Parathyroid adenoma (tissue), 2 donors: ENCODE results near the gene SRP68.

Source experiments
- H2AFZ ChIP-seq: fragments of 300-600 bp; sonication (generic); one replicate; pipeline ENCODE4 v1.7.0; 2017; ENCODE audit warnings: antibody characterized with exemption, mild to moderate bottlenecking
- H3K27ac ChIP-seq: fragments of 300-600 bp; sonication (generic); one replicate; pipeline ENCODE4 v1.7.0; 2017
- H3K27me3 ChIP-seq: fragments of 300-600 bp; sonication (generic); one replicate; pipeline ENCODE4 v1.7.0; 2017; ENCODE audit warnings: low read length; ENCODE audit not compliant: control insufficient read depth, insufficient read depth
- H3K36me3 ChIP-seq: fragments of 300-600 bp; sonication (generic); one replicate; pipeline ENCODE4 v1.7.0; 2017; ENCODE audit warnings: low read length; ENCODE audit not compliant: control insufficient read depth, insufficient read depth
- H3K4me1 ChIP-seq: fragments of 300-600 bp; sonication (generic); one replicate; pipeline ENCODE4 v1.7.0; 2017; ENCODE audit warnings: control low read depth
- H3K4me2 ChIP-seq: fragments of 300-600 bp; sonication (generic); one replicate; pipeline ENCODE4 v1.7.0; 2017; ENCODE audit warnings: low read length
- H3K4me3 ChIP-seq: fragments of 300-600 bp; sonication (generic); one replicate; pipeline ENCODE4 v1.7.0; 2017; ENCODE audit warnings: low read depth, low read length
- H3K79me2 ChIP-seq: fragments of 300-600 bp; sonication (generic); one replicate; pipeline ENCODE4 v1.7.0; 2017; ENCODE audit warnings: control low read depth
- H3K9ac ChIP-seq: fragments of 300-600 bp; sonication (generic); one replicate; pipeline ENCODE4 v1.7.0; 2017; ENCODE audit warnings: mild to moderate bottlenecking
- H3K9me3 ChIP-seq: fragments of 300-600 bp; sonication (generic); one replicate; pipeline ENCODE4 v1.7.0; 2017; ENCODE audit warnings: low read length; ENCODE audit not compliant: control insufficient read depth
- TF ChIP-seq, protein P1 (sequence below): fragments of 300-600 bp; sonication (generic); IDR thresholded peaks from one replicate; pipeline ENCODE4 v1.7.0; 2017; ENCODE audit warnings: antibody characterized with exemption, mild to moderate bottlenecking
- donor health status: primary hyperparathyroidism.

The SRP68 gene

GRCh38 chr17:76090517-76091129, 18.3 kb upstream of the SRP68 start:
- no peak overlapping the region for H3K4me3 ChIP-seq
- no peaks in the 10 kb centered on the region for H3K4me1 ChIP-seq
- no peaks in the 10 kb centered on the region for H3K27me3 ChIP-seq
- no peaks in the 10 kb centered on the region for H3K79me2 ChIP-seq
- no peaks in the 10 kb centered on the region for H3K9me3 ChIP-seq
- H3K36me3 ChIP-seq, result no peaks in the 10 kb centered on the region
- H3K4me2 ChIP-seq, result no peak overlapping the region
- TF ChIP-seq, protein P1, sequence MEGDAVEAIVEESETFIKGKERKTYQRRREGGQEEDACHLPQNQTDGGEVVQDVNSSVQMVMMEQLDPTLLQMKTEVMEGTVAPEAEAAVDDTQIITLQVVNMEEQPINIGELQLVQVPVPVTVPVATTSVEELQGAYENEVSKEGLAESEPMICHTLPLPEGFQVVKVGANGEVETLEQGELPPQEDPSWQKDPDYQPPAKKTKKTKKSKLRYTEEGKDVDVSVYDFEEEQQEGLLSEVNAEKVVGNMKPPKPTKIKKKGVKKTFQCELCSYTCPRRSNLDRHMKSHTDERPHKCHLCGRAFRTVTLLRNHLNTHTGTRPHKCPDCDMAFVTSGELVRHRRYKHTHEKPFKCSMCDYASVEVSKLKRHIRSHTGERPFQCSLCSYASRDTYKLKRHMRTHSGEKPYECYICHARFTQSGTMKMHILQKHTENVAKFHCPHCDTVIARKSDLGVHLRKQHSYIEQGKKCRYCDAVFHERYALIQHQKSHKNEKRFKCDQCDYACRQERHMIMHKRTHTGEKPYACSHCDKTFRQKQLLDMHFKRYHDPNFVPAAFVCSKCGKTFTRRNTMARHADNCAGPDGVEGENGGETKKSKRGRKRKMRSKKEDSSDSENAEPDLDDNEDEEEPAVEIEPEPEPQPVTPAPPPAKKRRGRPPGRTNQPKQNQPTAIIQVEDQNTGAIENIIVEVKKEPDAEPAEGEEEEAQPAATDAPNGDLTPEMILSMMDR, result no peak
- H3K27ac ChIP-seq, result no peak overlapping the region
- no peak overlapping the region for H2AFZ ChIP-seq
- H3K9ac ChIP-seq, result no peak overlapping the region

DNA sequence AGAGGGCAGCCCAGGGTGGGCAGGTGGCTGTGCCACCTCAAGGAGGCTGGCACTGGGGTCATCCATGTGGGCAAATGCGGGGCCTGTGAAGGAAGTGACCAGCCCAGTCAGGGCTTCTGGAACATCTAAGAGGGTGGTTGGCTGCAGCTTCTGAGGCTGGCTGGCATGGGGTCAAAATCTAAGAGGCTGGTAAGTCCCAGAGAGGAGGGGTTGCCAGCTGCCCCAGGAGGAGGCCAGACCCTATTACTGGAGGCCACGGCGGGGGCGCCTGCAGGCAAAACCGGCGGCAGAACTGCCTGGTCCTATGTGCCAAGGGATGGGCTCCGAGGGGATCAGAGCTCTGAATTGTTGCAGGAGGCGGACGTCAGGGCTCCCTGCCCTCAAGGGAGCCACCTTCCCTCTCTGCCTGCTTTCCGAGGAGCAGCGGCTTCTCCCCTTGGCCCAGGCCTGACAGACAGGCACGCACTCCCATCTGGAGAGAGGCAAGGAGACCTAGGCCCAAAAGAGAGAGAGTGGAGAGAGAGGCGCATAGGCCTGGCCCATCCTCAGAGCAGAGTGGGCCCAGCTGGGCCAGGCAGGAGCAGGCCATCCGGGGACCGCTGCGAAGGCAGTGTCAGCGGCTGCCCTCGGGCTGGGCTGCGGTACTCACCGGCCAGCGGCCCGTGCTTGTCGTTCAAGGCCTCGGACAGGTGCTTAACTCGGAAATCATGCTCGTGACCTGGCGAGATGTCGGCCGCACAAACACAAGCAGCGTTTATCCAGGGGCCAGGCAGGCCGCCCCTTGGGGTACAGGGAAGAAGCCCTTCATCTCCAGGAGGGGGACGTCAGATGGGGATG, 17.6 kb upstream of the SRP68 start:
- H3K79me2 ChIP-seq, result no peaks in the 10 kb centered on the region
- no peak overlapping the region for H2AFZ ChIP-seq
- H3K9me3 ChIP-seq, result no peaks in the 10 kb centered on the region
- no peaks in the 10 kb centered on the region for H3K27me3 ChIP-seq
- TF ChIP-seq, protein P1, result no peak
- H3K4me2 ChIP-seq, result no peak overlapping the region
- no peaks in the 10 kb centered on the region for H3K36me3 ChIP-seq
- H3K4me1 ChIP-seq, result no peaks in the 10 kb centered on the region
- no peak overlapping the region for H3K9ac ChIP-seq
- H3K27ac ChIP-seq, result no peak overlapping the region
- no peak overlapping the region for H3K4me3 ChIP-seq

- Histone ChIP-seq H3K9ac (no peak overlapping the region), H3K27ac (no peak overlapping the region), H3K9me3 (no peaks in the 10 kb centered on the region), H2AFZ (no peak overlapping the region), H3K36me3 (no peaks in the 10 kb centered on the region), H3K4me2 (no peak overlapping the region), H3K4me1 (no peaks in the 10 kb centered on the region), H3K79me2 (no peaks in the 10 kb centered on the region), H3K27me3 (no peaks in the 10 kb centered on the region), H3K4me3 (no peak overlapping the region)
- TF ChIP-seq, protein P1, result no peak
These were observed 16.7 kb upstream of the SRP68 start for GRCh38 chr17:76088868-76089576.

GRCh38 chr17:76088041-76088867, 15.9 kb upstream of the SRP68 start:
- H2AFZ ChIP-seq, result no peak overlapping the region
- H3K27me3 ChIP-seq, result no peaks in the 10 kb centered on the region
- no peaks in the 10 kb centered on the region for H3K79me2 ChIP-seq
- H3K27ac ChIP-seq, result no peak overlapping the region
- no peaks in the 10 kb centered on the region for H3K4me1 ChIP-seq
- H3K9ac ChIP-seq, result no peak overlapping the region
- H3K4me2 ChIP-seq, result no peak overlapping the region
- no peaks in the 10 kb centered on the region for H3K9me3 ChIP-seq
- TF ChIP-seq, protein P1, result no peak
- H3K4me3 ChIP-seq, result no peak overlapping the region
- H3K36me3 ChIP-seq, result no peaks in the 10 kb centered on the region
